ENCODE data around the gene C1QTNF6.
"Not testable (repeated sequence)": the region's sequence is repeated elsewhere in the genome, so short reads cannot be mapped to it uniquely, and the experiment has no call there.

Gene C1QTNF6

DNA sequence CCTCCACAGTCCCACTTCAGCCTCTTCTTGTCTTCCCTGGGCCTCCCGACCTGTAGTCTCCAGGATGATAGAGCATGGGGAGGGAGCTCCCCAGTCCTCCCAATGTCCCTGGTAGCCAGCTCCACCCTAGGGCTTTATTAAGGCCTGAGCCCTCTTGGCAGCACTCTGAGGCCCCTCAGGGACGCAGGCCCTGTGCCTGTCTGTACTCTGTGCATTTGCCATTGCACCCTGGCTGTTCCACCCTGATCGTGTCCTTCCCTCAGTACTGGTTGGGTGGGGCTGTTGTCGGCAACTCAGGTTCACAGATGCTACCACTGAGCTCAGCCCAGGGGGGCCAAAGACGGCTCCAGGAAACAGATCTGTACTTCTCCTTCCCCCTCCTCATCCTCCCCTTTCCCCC lies 17.0 kb upstream of the C1QTNF6 start:
- TF ChIP-seq, protein P1, sequence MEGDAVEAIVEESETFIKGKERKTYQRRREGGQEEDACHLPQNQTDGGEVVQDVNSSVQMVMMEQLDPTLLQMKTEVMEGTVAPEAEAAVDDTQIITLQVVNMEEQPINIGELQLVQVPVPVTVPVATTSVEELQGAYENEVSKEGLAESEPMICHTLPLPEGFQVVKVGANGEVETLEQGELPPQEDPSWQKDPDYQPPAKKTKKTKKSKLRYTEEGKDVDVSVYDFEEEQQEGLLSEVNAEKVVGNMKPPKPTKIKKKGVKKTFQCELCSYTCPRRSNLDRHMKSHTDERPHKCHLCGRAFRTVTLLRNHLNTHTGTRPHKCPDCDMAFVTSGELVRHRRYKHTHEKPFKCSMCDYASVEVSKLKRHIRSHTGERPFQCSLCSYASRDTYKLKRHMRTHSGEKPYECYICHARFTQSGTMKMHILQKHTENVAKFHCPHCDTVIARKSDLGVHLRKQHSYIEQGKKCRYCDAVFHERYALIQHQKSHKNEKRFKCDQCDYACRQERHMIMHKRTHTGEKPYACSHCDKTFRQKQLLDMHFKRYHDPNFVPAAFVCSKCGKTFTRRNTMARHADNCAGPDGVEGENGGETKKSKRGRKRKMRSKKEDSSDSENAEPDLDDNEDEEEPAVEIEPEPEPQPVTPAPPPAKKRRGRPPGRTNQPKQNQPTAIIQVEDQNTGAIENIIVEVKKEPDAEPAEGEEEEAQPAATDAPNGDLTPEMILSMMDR (conservative IDR thresholded peaks at IDR 0.05; ENCODE audit: low read depth, low read length): no peak
- H3K4me3 ChIP-seq (ENCODE audit: low read depth, low read length): no peak overlapping the region
- DNase-seq (ENCODE audit: low read depth): no peak

- no peak for DNase-seq (ENCODE audit: low read depth)
- TF ChIP-seq, protein P1 (conservative IDR thresholded peaks at IDR 0.05; ENCODE audit: low read depth, low read length): no peak
- H3K4me3 ChIP-seq (ENCODE audit: low read depth, low read length): no peak overlapping the region
These were observed 16.1 kb upstream of the C1QTNF6 start for GRCh38 chr22:37204045-37204655.

GRCh38 chr22:37203354-37204044 lies 15.5 kb upstream of the C1QTNF6 start:
- H3K4me3 ChIP-seq (ENCODE audit: low read depth, low read length): no peak overlapping the region
- TF ChIP-seq, protein P1 (conservative IDR thresholded peaks at IDR 0.05; ENCODE audit: low read depth, low read length): no peak
- DNase-seq (ENCODE audit: low read depth): no peak

DNA sequence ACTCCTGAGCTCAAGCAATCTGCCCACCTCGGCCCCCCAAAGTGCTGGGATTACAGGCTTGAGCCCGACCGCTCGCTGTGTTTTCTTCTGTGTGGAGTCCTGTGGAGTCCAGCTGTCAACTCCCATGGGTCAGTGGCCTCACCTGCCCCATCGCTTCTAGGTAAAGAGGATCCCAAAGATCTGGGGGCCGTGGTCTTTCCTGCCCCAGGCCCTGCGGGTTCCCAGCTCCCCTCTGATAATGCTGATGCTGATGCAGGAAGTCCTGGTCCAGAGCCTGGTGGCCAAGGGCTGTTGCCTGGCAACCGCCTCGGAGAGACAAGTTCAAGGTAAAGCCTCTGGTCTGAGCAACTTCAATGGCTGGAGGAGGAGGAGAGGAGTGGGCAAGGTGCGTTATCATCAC lies 14.7 kb upstream of the C1QTNF6 start:
- TF ChIP-seq, protein P1 (conservative IDR thresholded peaks at IDR 0.05; ENCODE audit: low read depth, low read length): no peak
- DNase-seq (ENCODE audit: low read depth): no peak
- no peak overlapping the region for H3K4me3 ChIP-seq (ENCODE audit: low read depth, low read length)

GRCh38 chr22:37202001-37202555 lies 14.0 kb upstream of the C1QTNF6 start:
- TF ChIP-seq, protein P1 (conservative IDR thresholded peaks at IDR 0.05; ENCODE audit: low read depth, low read length): no peak
- H3K4me3 ChIP-seq (ENCODE audit: low read depth, low read length): no peak overlapping the region
- no peak for DNase-seq (ENCODE audit: low read depth)

GRCh38 chr22:37201443-37201820 lies 13.4 kb upstream of the C1QTNF6 start:
- DNase-seq (ENCODE audit: low read depth); H3K4me3 ChIP-seq (ENCODE audit: low read depth, low read length): not testable (repeated sequence)

- TF ChIP-seq, protein P1 (conservative IDR thresholded peaks at IDR 0.05; ENCODE audit: low read depth, low read length): no peak
- no peak for DNase-seq (ENCODE audit: low read depth)
These were observed 11.7 kb upstream of the C1QTNF6 start for GRCh38 chr22:37199760-37200108.

More at GRCh38 chr22:37199760-37200108, 11.7 kb upstream of the C1QTNF6 start:
- peak overlapping the region; percentile 37 for H3K4me3 ChIP-seq (ENCODE audit: low read depth, low read length)

Data from choroid plexus epithelial cell (primary cell).